Body of pancreas (tissue), 4 donors: ENCODE data around the gene CBX7. TPM values are rescaled to one million over a fixed set of nuclear protein-coding genes. Genes with fewer than 3 reads are reported as not detected.
A peak's percentile ranks its signal among the peaks of the same experiment; 100 is the strongest.
"Not testable (repeated sequence)": the region's sequence is repeated elsewhere in the genome, so short reads cannot be mapped to it uniquely, and the experiment has no call there.

Experiments
- ATAC-seq: fragments of 150-250 bp; one replicate; pipeline ENCODE4 v1.9.1; 2016
- DNase-seq, 4 donors: peaks; one replicate each; pipeline ENCODE4 v3.0.0-alpha.2; 2019
- H3K27ac ChIP-seq, 4 donors: fragments of 200-600 bp; sonication (generic); 1 replicate in 3 of 4; 2 replicates in 1 of 4; pipeline versions ENCODE4 v1.5.1 to v1.6.1; 2016 to 2019; ENCODE audit warnings: mild to moderate bottlenecking in 1 of 4, mixed read lengths in 1 of 4, moderate library complexity in 1 of 4
- H3K27me3 ChIP-seq, 2 donors: fragments of 200-600 bp; sonication (generic); one replicate each; pipeline ENCODE4 v1.6.0; 2016; ENCODE audit warnings: mild to moderate bottlenecking in 1 of 2
- H3K36me3 ChIP-seq, 2 donors: fragments of 200-600 bp; sonication (generic); replicated peaks in 1 of 2; 2 replicates each; pipeline ENCODE4 v1.5.1; 2016; ENCODE audit warnings: low read depth in 2 of 2; ENCODE audit not compliant: insufficient read depth in 1 of 2
- H3K4me1 ChIP-seq: fragments of 200-600 bp; sonication (generic); one replicate; pipeline ENCODE4 v1.6.0; 2016
- H3K4me3 ChIP-seq, 2 donors: fragments of 200-600 bp; sonication (generic); 1 replicate in 1 of 2; 2 replicates in 1 of 2; pipeline ENCODE4 v1.5.1; 2016 to 2019
- H3K9me3 ChIP-seq, 3 donors: fragments of 200-600 bp; sonication (generic); 1 replicate in 2 of 3; 2 replicates in 1 of 3; pipeline ENCODE4 v1.5.1; 2016
- CTCF ChIP-seq, 7 experiments: fragments of 450-650 bp in 4 of 7; fragments of 200-600 bp in 3 of 7; sonication (generic) in 3 of 7; IDR thresholded peaks; one replicate each; pipeline ENCODE4 v1.5.1; 2016 to 2019; ENCODE audit warnings: antibody characterized with exemption in 7 of 7
- POLR2A ChIP-seq, 3 donors: fragments of 450-650 bp; IDR thresholded peaks; one replicate each; pipeline ENCODE4 v1.6.1; 2016; ENCODE audit warnings: antibody characterized with exemption in 3 of 3, mild to moderate bottlenecking in 2 of 3
- WGBS, 2 donors: methylation state at CpG; one replicate each; pipeline ENCODE4 v1.1.5; 2017; 5-methylcytosine and 5-hydroxymethylcytosine counted together
- intact Hi-C: fragments of 100-400 bp; cut with DNase I; formaldehyde crosslinking; loops from one replicate; pipeline ENCODE4 v1.15.1; 2023
- total RNA-seq, 2 donors: library from RNA; depleted of rRNA; stranded (reverse); fragments of >200 nt; gene quantifications; one replicate each; pipeline ENCODE4 v1.1.0, GENCODE V29; 2016

Gene CBX7
- total RNA-seq, 2 donors from 2014 or later, result 38.1 to 41.2 TPM

GRCh38 chr22:39171623-39172264 is 19.3 kb upstream of the CBX7 start:
- TF ChIP-seq POLR2A (IDR thresholded peaks at IDR 0.05) (no peak), CTCF (IDR thresholded peaks at IDR 0.05) (no peak)
- Histone ChIP-seq H3K9me3 (no peaks in the 10 kb centered on the region), H3K27ac (no peak overlapping the region), H3K36me3 (no peaks in the 10 kb centered on the region), H3K27me3 (no peaks in the 10 kb centered on the region), H3K4me1 (peaks cover 44% of the 10 kb centered on the region), H3K4me3 (no peak overlapping the region)
- WGBS, 2 donors, result 71 to 75% methylated on average over 9 to 17 of the region's 17 CpGs
- ATAC-seq (no peak), DNase-seq (no peak)
- intact Hi-C loops, result loop anchor here (5.0 kb wide), 2 partner anchors 76 to 141 kb away; no protein-coding TSS in a partner anchor

GRCh38 chr22:39170825-39171622 is 18.5 kb upstream of the CBX7 start:
- Histone ChIP-seq H3K27ac (no peak overlapping the region), H3K36me3 (no peaks in the 10 kb centered on the region), H3K9me3 (no peaks in the 10 kb centered on the region), H3K4me3 (no peak overlapping the region), H3K27me3 (no peaks in the 10 kb centered on the region), H3K4me1 (peaks cover 37% of the 10 kb centered on the region)
- 15 to 32% methylated on average over 20 to 26 of the region's 28 CpGs for WGBS, 2 donors
- peak; percentile 90 to 97 (median 96) for TF ChIP-seq CTCF (IDR thresholded peaks at IDR 0.05)
- TF ChIP-seq POLR2A (IDR thresholded peaks at IDR 0.05), result no peak
- ATAC-seq (peak; percentile 79), DNase-seq (peak; percentile 80 to 88 (median 86))
- intact Hi-C loops, result loop anchor here (5.0 kb wide), 2 partner anchors 76 to 141 kb away; no protein-coding TSS in a partner anchor

- no peaks in the 10 kb centered on the region for H3K36me3 ChIP-seq
- TF ChIP-seq CTCF (IDR thresholded peaks at IDR 0.05) (no peak), POLR2A (IDR thresholded peaks at IDR 0.05) (no peak)
- DNase-seq (peak in 1 of 4 donors; percentile 4), ATAC-seq (no peak)
- no peak overlapping the region for H3K27ac ChIP-seq
- 43 to 58% methylated on average over 8 of the region's 8 CpGs for WGBS, 2 donors
- intact Hi-C loops, result loop anchor here (5.0 kb wide), 2 partner anchors 77 to 142 kb away; no protein-coding TSS in a partner anchor
- no peaks in the 10 kb centered on the region for H3K27me3 ChIP-seq
- H3K9me3 ChIP-seq, result no peaks in the 10 kb centered on the region
- no peak overlapping the region for H3K4me3 ChIP-seq
- H3K4me1 ChIP-seq, result peaks cover 26% of the 10 kb centered on the region
Measured at GRCh38 chr22:39169797-39170466, 17.5 kb upstream of the CBX7 start.

GRCh38 chr22:39166547-39166946 is 14.1 kb upstream of the CBX7 start:
- Histone ChIP-seq H3K4me1 (peaks cover 8% of the 10 kb centered on the region), H3K9me3 (no peaks in the 10 kb centered on the region), H3K27me3 (no peaks in the 10 kb centered on the region), H3K27ac (no peak overlapping the region), H3K4me3 (no peak overlapping the region), H3K36me3 (no peaks in the 10 kb centered on the region)
- no peak for TF ChIP-seq CTCF (IDR thresholded peaks at IDR 0.05)
- TF ChIP-seq POLR2A (IDR thresholded peaks at IDR 0.05), result no peak
- no peak for DNase-seq
- no peak for ATAC-seq
- WGBS, 2 donors, result 88 to 90% methylated on average over 5 of the region's 5 CpGs
- intact Hi-C loops, result no loop called here

- DNase-seq, H3K9me3 ChIP-seq, intact Hi-C loops, H3K36me3 ChIP-seq, H3K4me3 ChIP-seq, ATAC-seq, H3K27ac ChIP-seq: not testable (repeated sequence)
- Histone ChIP-seq H3K27me3 (peaks cover 0 to 10% of the 10 kb centered on the region in 2 donors), H3K4me1 (peaks cover 18% of the 10 kb centered on the region)
- 84 to 89% methylated on average over 8 of the region's 8 CpGs for WGBS, 2 donors
Measured at GRCh38 chr22:39156093-39156492, 3.6 kb upstream of the CBX7 start.
